GM19239 (cell line): ENCODE results near the gene CCNC.
A peak's percentile ranks its signal among the peaks of the same experiment; 100 is the strongest.

Source experiments
- DNase-seq: peaks from one replicate; pipeline ENCODE4 v3.0.0; 2011; ENCODE audit warnings: low spot score; ENCODE audit not compliant: insufficient read length
- FAIRE-seq: peaks from 2 replicates; lab custom pipeline; 2011; peaks lifted over from hg19 to GRCh38; lab: Jason Lieb, UNC

Gene CCNC

GRCh38 chr6:99568103-99568933, at the start of gene CCNC:
TSS of gene CCNC (minus strand) at chr6:99568660. CDS start at chr6:99568527, 133 bp downstream.
- DNase-seq, result peak; percentile 69
- FAIRE-seq, result peak; percentile 94

- no peak for DNase-seq
- no peak for FAIRE-seq
Observed at GRCh38 chr6:99617131-99617530, 48.7 kb upstream of the CCNC start.

GRCh38 chr6:99614430-99615186, 46.1 kb upstream of the CCNC start:
- FAIRE-seq, result no peak

GRCh38 chr6:99613705-99614429, 45.4 kb upstream of the CCNC start:
- DNase-seq (no peak), FAIRE-seq (no peak)

More at GRCh38 chr6:99614430-99615186, 46.1 kb upstream of the CCNC start:
- no peak for DNase-seq

- peak; percentile 57 for DNase-seq
- peak; percentile 18 for FAIRE-seq
Observed at GRCh38 chr6:99613409-99613704, 44.9 kb upstream of the CCNC start.

GRCh38 chr6:99612551-99613408, 44.3 kb upstream of the CCNC start:
- FAIRE-seq (no peak), DNase-seq (no peak)

- DNase-seq (no peak), FAIRE-seq (peak; percentile 92)
Observed at GRCh38 chr6:99611148-99611547, 42.7 kb upstream of the CCNC start.

- no peak for DNase-seq
- peak; percentile 94 for FAIRE-seq
Observed at GRCh38 chr6:99609905-99610489, 41.5 kb upstream of the CCNC start.

- no peak for DNase-seq
- no peak for FAIRE-seq
Observed at GRCh38 chr6:99608886-99609482, 40.5 kb upstream of the CCNC start.

- FAIRE-seq, result no peak
- no peak for DNase-seq
Observed at GRCh38 chr6:99608059-99608885, 39.8 kb upstream of the CCNC start.

GRCh38 chr6:99607416-99608036, 39.1 kb upstream of the CCNC start:
- no peak for DNase-seq

GRCh38 chr6:99606656-99607415, 38.4 kb upstream of the CCNC start, which contains the start of gene PRDM13:
TSS of gene PRDM13 (plus strand) at chr6:99606833. CDS start at chr6:99607035, 202 bp downstream.
- FAIRE-seq, result no peak
- DNase-seq, result no peak

More at GRCh38 chr6:99607416-99608036, 39.1 kb upstream of the CCNC start:
- no peak for FAIRE-seq

- FAIRE-seq (no peak), DNase-seq (no peak)
Observed at GRCh38 chr6:99605911-99606655, 37.6 kb upstream of the CCNC start.

GRCh38 chr6:99605074-99605734, 36.7 kb upstream of the CCNC start:
- no peak for DNase-seq
- no peak for FAIRE-seq

GRCh38 chr6:99604166-99605073, 36.0 kb upstream of the CCNC start:
- no peak for DNase-seq
- FAIRE-seq, result peak; percentile 58
